ENCODE results near the gene ERG28. TPM values are rescaled to one million over a fixed set of nuclear protein-coding genes. Genes with fewer than 3 reads are reported as not detected.

ERG28 gene
- total RNA-seq, 1 experiment from 2014 or later, result 18.4 TPM

GRCh38 chr14:75646762-75647161 is 13.9 kb downstream of the ERG28 start (continued):
- no peak for TF ChIP-seq REST (IDR thresholded peaks at IDR 0.05; ENCODE audit: low read depth)
- TF ChIP-seq YY1 (IDR thresholded peaks at IDR 0.05; ENCODE audit: extremely low read depth, insufficient replicate concordance, low read depth, low read length), result no peak
- TF ChIP-seq EZH2phosphoT487 (IDR thresholded peaks at IDR 0.05; ENCODE audit: borderline replicate concordance), result no peak
- TF ChIP-seq ELF1 (IDR thresholded peaks at IDR 0.05; ENCODE audit: borderline replicate concordance, low read depth), result no peak
- TF ChIP-seq, protein P1, sequence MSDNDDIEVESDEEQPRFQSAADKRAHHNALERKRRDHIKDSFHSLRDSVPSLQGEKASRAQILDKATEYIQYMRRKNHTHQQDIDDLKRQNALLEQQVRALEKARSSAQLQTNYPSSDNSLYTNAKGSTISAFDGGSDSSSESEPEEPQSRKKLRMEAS (IDR thresholded peaks at IDR 0.05), result no peak
- no peak for TF ChIP-seq POLR2AphosphoS5 (IDR thresholded peaks at IDR 0.05; ENCODE audit: low read depth, low read length)
- TF ChIP-seq ZNF274 (IDR thresholded peaks at IDR 0.05; ENCODE audit: low read depth, low read length), result no peak
- no peak for TF ChIP-seq TCF7L2 (IDR thresholded peaks at IDR 0.05; ENCODE audit: borderline replicate concordance, extremely low read depth, insufficient read depth, insufficient read length)
- TF ChIP-seq CEBPB (IDR thresholded peaks at IDR 0.05; ENCODE audit: low read depth), result no peak

- Histone ChIP-seq H4K20me1 (ENCODE audit: insufficient read depth) (no peaks in the 10 kb centered on the region), H3K9me2 (ENCODE audit: insufficient read depth) (peaks cover 2% of the 10 kb centered on the region; the same call in 1 of the 2 replicates), H3K9me3 (ENCODE audit: control insufficient read depth in 1 of 2, insufficient read depth in 1 of 2, low read depth in 1 of 2, low read length in 2 of 2) (no peaks in the 10 kb centered on the region), H3K27me3 (ENCODE audit: insufficient read depth, low read length) (no peaks in the 10 kb centered on the region), H3K9ac (ENCODE audit: low read length) (no peak overlapping the region), H3K79me2 (ENCODE audit: insufficient read depth, low read length) (no peaks in the 10 kb centered on the region), H3K4me1 (ENCODE audit: control insufficient read depth in 1 of 2, insufficient read depth in 2 of 2, low read length in 2 of 2) (peaks cover 25 to 41% of the 10 kb centered on the region in 2 experiments), H2AFZ (ENCODE audit: low read depth, low read length, poor library complexity, severe bottlenecking) (no peak overlapping the region), H3K27ac (ENCODE audit: low read depth, low read length) (no peak overlapping the region), H3K4me3 (replicated peaks in 1 of 2; ENCODE audit: low read depth in 1 of 2, low read length in 2 of 2) (no peak overlapping the region), H3K36me3 (ENCODE audit: control insufficient read depth in 1 of 2, insufficient read depth in 2 of 2, low read length in 2 of 2) (peaks cover 0 to under 1% of the 10 kb centered on the region in 2 experiments; a peak in 1 of 4 replicates), H3K4me2 (ENCODE audit: low read length) (no peak overlapping the region)
- no peak for TF ChIP-seq EZH2phosphoT487 (IDR thresholded peaks at IDR 0.05; ENCODE audit: borderline replicate concordance)
- TF ChIP-seq ZNF274 (IDR thresholded peaks at IDR 0.05; ENCODE audit: low read depth, low read length), result no peak
- no peak for TF ChIP-seq SP1 (IDR thresholded peaks at IDR 0.05; ENCODE audit: low read depth)
- TF ChIP-seq TCF7L2 (IDR thresholded peaks at IDR 0.05; ENCODE audit: borderline replicate concordance, extremely low read depth, insufficient read depth, insufficient read length), result no peak
- no peak for TF ChIP-seq ELF1 (IDR thresholded peaks at IDR 0.05; ENCODE audit: borderline replicate concordance, low read depth)
- no peak for TF ChIP-seq EZH2 (IDR thresholded peaks at IDR 0.05)
- TF ChIP-seq POLR2A (IDR thresholded peaks at IDR 0.05; ENCODE audit: borderline replicate concordance, extremely low read depth, insufficient read depth, insufficient read length), result no peak
- ChIA-PET RAD21 (ENCODE audit: low non-redundant PET in 1 of 2, low total read pairs in 2 of 2, uncharacterized antibody in 2 of 2, unreplicated experiment in 2 of 2) (no interaction called here), CTCF (no interaction called here), POLR2A (no interaction called here)
- DNase-seq (ENCODE audit: low read depth, low spot score) (no peak), ATAC-seq (no peak)
- no TSS peak for BruUV-seq (replicated peaks)
- intact Hi-C loops (cut with micrococcal nuclease), result no loop called here
Observed at GRCh38 chr14:75645056-75645455, 15.6 kb downstream of the ERG28 start.
